ENCODE data around the gene KCNQ4.
A peak's percentile ranks its signal among the peaks of the same experiment; 100 is the strongest.

The KCNQ4 gene

GRCh38 chr1:40783001-40783905 lies at the start of gene KCNQ4:
Gene KCNQ4 (plus strand): TSS chr1:40783787. CDS start chr1:40784094, 307 bp downstream.
- no peak for DNase-seq (ENCODE audit: low read depth)
- TF ChIP-seq CTCF (IDR thresholded peaks at IDR 0.05; ENCODE audit: control insufficient read depth, extremely low read depth, insufficient read depth) = 0 out of 2 replicates have a peak, but pooled peaks have one; percentile 0
- peak within 1 kb of the TSS; percentile 49 for H3K4me3 ChIP-seq (ENCODE audit: low read depth, low read length)

DNA sequence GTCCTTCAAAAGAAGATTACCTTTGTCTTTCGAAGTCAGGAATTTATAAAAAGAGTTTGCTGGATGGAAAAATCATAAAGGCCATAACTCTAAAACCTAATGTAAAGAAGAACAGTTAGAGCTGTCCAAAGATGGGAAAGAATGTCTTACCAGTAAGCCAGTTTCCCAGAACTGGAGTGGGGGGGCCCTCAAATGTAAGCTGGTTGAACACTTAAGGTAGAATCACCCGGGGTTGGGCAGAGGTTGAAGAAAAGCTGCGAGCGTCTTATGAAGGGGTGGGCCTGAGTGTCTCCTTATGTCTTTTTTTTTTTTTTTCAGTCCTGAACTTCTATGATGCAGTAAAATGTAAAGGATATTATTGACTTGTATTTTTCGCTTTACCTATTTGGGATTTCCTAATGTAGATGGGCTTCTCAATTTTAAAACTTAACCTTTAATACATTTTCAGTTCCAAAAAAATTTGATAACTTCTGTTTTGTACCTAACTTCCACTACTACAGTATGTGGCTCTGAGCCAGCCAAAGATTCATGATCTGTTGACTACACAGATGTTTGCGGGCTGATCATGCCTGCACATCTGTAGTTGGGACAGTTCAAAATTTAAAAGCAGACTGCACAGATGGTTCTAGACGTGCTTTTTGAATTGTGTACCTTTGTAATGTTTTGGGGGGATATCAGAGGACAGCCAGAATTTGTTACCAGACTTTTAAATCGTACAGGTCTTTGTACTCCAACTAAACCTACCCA lies 48.5 kb upstream of the KCNQ4 start:
- no peak for TF ChIP-seq CTCF (IDR thresholded peaks at IDR 0.05; ENCODE audit: control insufficient read depth, extremely low read depth, insufficient read depth)
- no peak for DNase-seq (ENCODE audit: low read depth)
- no peak overlapping the region for H3K4me3 ChIP-seq (ENCODE audit: low read depth, low read length)

DNA sequence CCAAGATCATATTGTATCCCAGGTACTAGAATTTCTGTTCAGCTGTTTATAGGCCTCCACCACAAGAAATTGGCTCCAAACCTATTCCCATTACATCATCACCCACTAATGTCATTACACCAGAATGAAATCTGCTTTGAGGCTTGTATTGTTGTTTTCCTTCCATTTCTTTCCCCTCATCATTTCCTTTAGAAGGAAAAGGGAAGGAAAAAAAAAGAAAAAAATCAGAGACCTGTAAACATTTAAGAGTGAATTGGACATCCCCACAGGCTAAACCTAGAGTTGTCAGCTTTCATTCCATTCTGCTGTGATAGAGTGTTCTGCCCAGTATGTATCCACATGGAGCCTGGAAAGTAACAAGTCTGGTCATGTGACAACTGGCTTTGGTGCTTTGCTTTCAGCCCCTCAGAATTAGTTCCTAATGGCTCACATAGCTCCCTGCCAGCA lies 47.5 kb upstream of the KCNQ4 start:
- no peak for TF ChIP-seq CTCF (IDR thresholded peaks at IDR 0.05; ENCODE audit: control insufficient read depth, extremely low read depth, insufficient read depth)
- no peak for DNase-seq (ENCODE audit: low read depth)

GRCh38 chr1:40738831-40739230 lies 44.8 kb upstream of the KCNQ4 start:
- TF ChIP-seq CTCF (IDR thresholded peaks at IDR 0.05; ENCODE audit: control insufficient read depth, extremely low read depth, insufficient read depth) = no peak
- no peak for DNase-seq (ENCODE audit: low read depth)

More for the DNA sequence above, 47.5 kb upstream of the KCNQ4 start:
- no peak overlapping the region for H3K4me3 ChIP-seq (ENCODE audit: low read depth, low read length)

GRCh38 chr1:40739455-40740008 lies 44.1 kb upstream of the KCNQ4 start:
- no peak for DNase-seq (ENCODE audit: low read depth)
- no peak overlapping the region for H3K4me3 ChIP-seq (ENCODE audit: low read depth, low read length)
- no peak for TF ChIP-seq CTCF (IDR thresholded peaks at IDR 0.05; ENCODE audit: control insufficient read depth, extremely low read depth, insufficient read depth)

More at GRCh38 chr1:40738831-40739230, 44.8 kb upstream of the KCNQ4 start:
- no peak overlapping the region for H3K4me3 ChIP-seq (ENCODE audit: low read depth, low read length)

- no peak for TF ChIP-seq CTCF (IDR thresholded peaks at IDR 0.05; ENCODE audit: control insufficient read depth, extremely low read depth, insufficient read depth)
- H3K4me3 ChIP-seq (ENCODE audit: low read depth, low read length) = no peak overlapping the region
Observed at GRCh38 chr1:40740039-40740996, 43.3 kb upstream of the KCNQ4 start.

More at GRCh38 chr1:40740039-40740996, 43.3 kb upstream of the KCNQ4 start:
- no peak for DNase-seq (ENCODE audit: low read depth)

All from LNCaP clone FGC (cell line).